PC-9 (cell line): ENCODE data around the gene RALB. TPM values are rescaled to one million over a fixed set of nuclear protein-coding genes. Genes with fewer than 3 reads are reported as not detected.

Experiments used
- BruUV-seq: library from RNA; stranded (reverse); fragments of 400-500 nt; replicated peaks from 2 replicates; lab custom pipeline; 2021; lab: Mats Ljungman, UMichigan
- CTCF ChIA-PET: fragments of 300-600 bp; sonication (Branson Sonifier 250); formaldehyde crosslinking; loops from one replicate; lab custom pipeline; 2022; ENCODE audit warnings: antibody characterized with exemption; lab: Charles Lee
- POLR2A ChIA-PET: fragments of 300-600 bp; sonication (Branson Sonifier 250); formaldehyde crosslinking; loops from one replicate; lab custom pipeline; 2022; ENCODE audit warnings: antibody characterized with exemption; ENCODE audit not compliant: unreplicated experiment; lab: Charles Lee
- DNase-seq, 2 experiments: peaks; one replicate each; pipeline versions ENCODE4 v3.0.0 to v3.0.0-alpha.2; 2015 to 2022; ENCODE audit warnings: mixed read lengths in 1 of 2
- H2AFZ ChIP-seq: fragments of 200-600 bp; sonication (generic); 2 replicates; pipeline ENCODE4 v1.8.1; 2017; ENCODE audit warnings: antibody characterized with exemption
- H3F3A ChIP-seq: fragments of 200-600 bp; sonication (generic); 2 replicates; pipeline ENCODE4 v1.8.1; 2017; ENCODE audit warnings: antibody characterized with exemption, mild to moderate bottlenecking, low read depth; ENCODE audit not compliant: insufficient read depth
- H3K27ac ChIP-seq: fragments of 200-600 bp; sonication (generic); 2 replicates; pipeline ENCODE4 v1.6.1; 2016; ENCODE audit warnings: mixed run types
- H3K27me3 ChIP-seq: fragments of 200-600 bp; sonication (generic); 2 replicates; pipeline ENCODE4 v1.6.1; 2016; ENCODE audit warnings: low read depth, mixed run types; ENCODE audit not compliant: insufficient read depth
- H3K36me3 ChIP-seq: fragments of 200-600 bp; sonication (generic); 2 replicates; pipeline ENCODE4 v1.6.1; 2016; ENCODE audit warnings: low read depth, mixed run types
- H3K4me1 ChIP-seq: fragments of 200-600 bp; sonication (generic); replicated peaks from 2 replicates; pipeline ENCODE4 v1.6.1; 2016; ENCODE audit warnings: mixed run types; ENCODE audit not compliant: insufficient read depth
- H3K4me2 ChIP-seq: fragments of 200-600 bp; sonication (generic); 2 replicates; pipeline ENCODE4 v1.6.1; 2017; ENCODE audit warnings: mixed run types
- H3K4me3 ChIP-seq: fragments of 200-600 bp; sonication (generic); 2 replicates; pipeline ENCODE4 v1.6.1; 2016; ENCODE audit warnings: mixed run types
- H3K79me2 ChIP-seq: fragments of 200-600 bp; sonication (generic); 2 replicates; pipeline ENCODE4 v1.6.1; 2017; ENCODE audit warnings: low read depth, mixed run types
- H3K9me2 ChIP-seq: fragments of 200-600 bp; sonication (generic); 2 replicates; pipeline ENCODE4 v1.8.1; 2017; ENCODE audit warnings: mild to moderate bottlenecking; ENCODE audit not compliant: insufficient read depth
- H3K9me3 ChIP-seq: fragments of 200-600 bp; sonication (generic); 2 replicates; pipeline ENCODE4 v1.8.1; 2016; ENCODE audit warnings: low read depth; ENCODE audit not compliant: insufficient read depth
- H4K20me1 ChIP-seq: fragments of 200-600 bp; sonication (generic); 2 replicates; pipeline ENCODE4 v1.8.1; 2017; ENCODE audit not compliant: insufficient read depth
- EZH2 ChIP-seq: fragments of 200-600 bp; sonication (generic); IDR thresholded peaks from 2 replicates; pipeline ENCODE4 v1.8.0; 2017; ENCODE audit warnings: antibody characterized with exemption, low read depth
- intact Hi-C: fragments of 100-400 bp; cut with micrococcal nuclease; formaldehyde crosslinking; loops from one replicate; pipeline ENCODE4 v1.10.0; 2022; ENCODE audit not compliant: unreplicated experiment
- total RNA-seq: library from RNA; stranded (reverse); gene quantifications from 2 replicates; pipeline ENCODE4 v1.2.3, GENCODE V29; 2021
- TF ChIP-seq, protein P1 (sequence below): fragments of 200-600 bp; sonication (generic); conservative IDR thresholded peaks from 2 replicates; pipeline ENCODE4 v1.6.1; 2017; ENCODE audit warnings: mixed run types, antibody characterized with exemption, mild to moderate bottlenecking, moderate library complexity

The RALB gene
- total RNA-seq, 1 experiment from 2014 or later: 86.6 TPM

DNA sequence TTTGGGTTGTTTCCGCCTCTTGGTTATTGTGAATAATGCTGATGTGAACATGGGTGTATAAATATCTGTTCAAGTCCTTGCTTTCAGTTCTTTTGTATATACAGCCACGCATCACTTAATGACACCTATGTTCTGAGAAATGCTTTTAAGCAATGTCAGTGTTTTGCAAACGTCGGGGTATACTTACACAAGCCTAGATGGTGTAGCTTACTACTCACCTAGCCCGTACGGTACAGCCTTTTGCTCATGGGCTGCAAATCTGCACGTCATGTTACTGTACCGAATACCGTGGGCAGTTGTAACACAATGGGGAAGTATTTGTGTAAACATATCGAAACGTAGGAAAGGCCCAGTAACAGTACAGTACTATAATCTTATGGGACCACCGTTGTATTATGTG is 12.4 kb downstream of the RALB start:
- Histone ChIP-seq H3K27ac (no peak overlapping the region), H3K36me3 (peaks cover 4% of the 10 kb centered on the region; the same call in 1 of the 2 replicates), H3K4me3 (no peak overlapping the region), H3K9me3 (peaks cover 15% of the 10 kb centered on the region; the same call in 1 of the 2 replicates), H3K27me3 (no peaks in the 10 kb centered on the region), H2AFZ (no peak overlapping the region), H3K4me1 (no peaks in the 10 kb centered on the region), H3K79me2 (peaks cover 88% of the 10 kb centered on the region), H4K20me1 (peaks cover 6% of the 10 kb centered on the region; the same call in 1 of the 2 replicates), H3F3A (no peaks in the 10 kb centered on the region), H3K9me2 (no peaks in the 10 kb centered on the region), H3K4me2 (no peak overlapping the region)
- no peak for DNase-seq
- no TSS peak for BruUV-seq
- intact Hi-C loops: no loop called here
- ChIA-PET CTCF (no interaction called here), POLR2A (interaction anchor here (0.7 kb wide), 1 partner anchor 33 kb away, joined by 5 read pairs; no protein-coding TSS in a partner anchor)
- TF ChIP-seq, protein P1, sequence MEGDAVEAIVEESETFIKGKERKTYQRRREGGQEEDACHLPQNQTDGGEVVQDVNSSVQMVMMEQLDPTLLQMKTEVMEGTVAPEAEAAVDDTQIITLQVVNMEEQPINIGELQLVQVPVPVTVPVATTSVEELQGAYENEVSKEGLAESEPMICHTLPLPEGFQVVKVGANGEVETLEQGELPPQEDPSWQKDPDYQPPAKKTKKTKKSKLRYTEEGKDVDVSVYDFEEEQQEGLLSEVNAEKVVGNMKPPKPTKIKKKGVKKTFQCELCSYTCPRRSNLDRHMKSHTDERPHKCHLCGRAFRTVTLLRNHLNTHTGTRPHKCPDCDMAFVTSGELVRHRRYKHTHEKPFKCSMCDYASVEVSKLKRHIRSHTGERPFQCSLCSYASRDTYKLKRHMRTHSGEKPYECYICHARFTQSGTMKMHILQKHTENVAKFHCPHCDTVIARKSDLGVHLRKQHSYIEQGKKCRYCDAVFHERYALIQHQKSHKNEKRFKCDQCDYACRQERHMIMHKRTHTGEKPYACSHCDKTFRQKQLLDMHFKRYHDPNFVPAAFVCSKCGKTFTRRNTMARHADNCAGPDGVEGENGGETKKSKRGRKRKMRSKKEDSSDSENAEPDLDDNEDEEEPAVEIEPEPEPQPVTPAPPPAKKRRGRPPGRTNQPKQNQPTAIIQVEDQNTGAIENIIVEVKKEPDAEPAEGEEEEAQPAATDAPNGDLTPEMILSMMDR: no peak
- no peak for TF ChIP-seq EZH2

DNA sequence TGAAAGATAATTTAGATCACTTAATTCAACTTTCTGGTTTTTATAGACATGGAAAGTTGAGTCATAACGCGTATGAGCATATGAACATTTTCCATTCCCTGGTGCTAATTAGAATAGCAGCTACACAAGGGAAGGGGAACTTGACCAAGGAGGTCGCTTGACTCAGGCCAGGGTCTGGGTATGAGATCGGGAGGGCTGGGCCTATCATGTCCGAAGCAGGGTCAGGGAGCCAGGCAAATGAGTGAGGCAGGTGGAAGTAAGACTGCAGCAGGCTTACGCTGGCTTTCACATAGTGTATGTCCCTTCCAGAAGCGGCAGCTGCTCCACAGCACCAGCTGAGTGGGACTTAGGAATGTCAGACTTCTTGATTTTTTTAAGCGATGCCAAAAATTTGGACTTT is 14.7 kb downstream of the RALB start:
- H3K79me2 ChIP-seq: peaks cover 86% of the 10 kb centered on the region
- POLR2A ChIA-PET: no interaction called here

DNA sequence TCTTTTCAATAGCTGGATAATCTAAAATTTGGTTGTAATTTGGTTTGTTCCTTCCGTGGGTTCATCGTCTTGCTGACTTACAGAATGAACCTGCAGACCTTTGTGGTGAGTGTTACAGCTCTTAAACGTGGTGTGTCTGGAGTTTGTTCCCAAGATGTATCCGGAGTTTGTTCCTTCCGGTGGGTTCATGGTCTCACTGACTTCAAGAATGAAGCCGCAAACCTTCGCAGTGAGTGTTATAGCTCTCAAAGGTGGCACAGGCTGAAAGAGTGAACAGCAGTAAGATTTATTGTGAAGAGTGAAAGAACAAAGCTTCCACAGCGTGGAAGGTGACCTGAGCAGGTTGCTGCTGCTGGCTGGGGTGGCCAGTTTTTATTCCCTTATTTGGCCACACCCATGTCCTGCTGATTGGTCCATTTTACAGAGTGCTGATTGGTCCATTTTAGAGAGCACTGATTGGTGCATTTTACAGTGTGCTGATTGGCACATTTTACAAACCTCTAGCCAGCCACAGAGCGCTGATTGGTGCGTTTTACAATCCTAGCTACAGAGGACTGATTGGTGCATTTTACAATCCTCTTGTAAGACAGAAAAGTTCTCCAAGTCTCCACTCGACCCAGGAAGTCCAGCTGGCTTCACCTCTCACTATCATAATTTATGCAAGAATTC is 16.6 kb downstream of the RALB start:
- intact Hi-C loops: no loop called here

More for the DNA sequence above, 14.7 kb downstream of the RALB start:
- H3F3A ChIP-seq: no peaks in the 10 kb centered on the region
- no peak overlapping the region for H3K4me2 ChIP-seq
- intact Hi-C loops: no loop called here
- H3K27ac ChIP-seq: no peak overlapping the region
- no peaks in the 10 kb centered on the region for H3K27me3 ChIP-seq
- H3K4me3 ChIP-seq: no peak overlapping the region
- BruUV-seq: no TSS peak
- no peaks in the 10 kb centered on the region for H3K9me2 ChIP-seq
- CTCF ChIA-PET: no interaction called here
- H3K36me3 ChIP-seq: peaks cover 8% of the 10 kb centered on the region; the same call in 1 of the 2 replicates
- DNase-seq: no peak
- H4K20me1 ChIP-seq: no peaks in the 10 kb centered on the region
- no peak overlapping the region for H2AFZ ChIP-seq
- H3K4me1 ChIP-seq: no peaks in the 10 kb centered on the region
- no peak for TF ChIP-seq EZH2
- TF ChIP-seq, protein P1: no peak
- peaks cover 9% of the 10 kb centered on the region; the same call in 1 of the 2 replicates for H3K9me3 ChIP-seq

More for the DNA sequence above, 16.6 kb downstream of the RALB start:
- POLR2A ChIA-PET: no interaction called here
- no peaks in the 10 kb centered on the region for H3F3A ChIP-seq
- no peak overlapping the region for H3K4me2 ChIP-seq
- no peaks in the 10 kb centered on the region for H3K27me3 ChIP-seq
- H3K36me3 ChIP-seq: peaks cover 14% of the 10 kb centered on the region; the same call in 1 of the 2 replicates
- no peak overlapping the region for H3K4me3 ChIP-seq
- no peaks in the 10 kb centered on the region for H4K20me1 ChIP-seq
- H3K9me2 ChIP-seq: no peaks in the 10 kb centered on the region
- peaks cover 91% of the 10 kb centered on the region for H3K79me2 ChIP-seq
- H3K9me3 ChIP-seq: peaks cover 9% of the 10 kb centered on the region; the same call in 1 of the 2 replicates
- CTCF ChIA-PET: no interaction called here
- H3K4me1 ChIP-seq: no peaks in the 10 kb centered on the region
- BruUV-seq: no TSS peak
- H2AFZ ChIP-seq: no peak overlapping the region
- no peak for TF ChIP-seq EZH2
- TF ChIP-seq, protein P1: no peak
- H3K27ac ChIP-seq: no peak overlapping the region
- no peak for DNase-seq
